GM18861 (cell line): ENCODE data around the gene PDK1.

Experiments
- ATAC-seq: cut with Tn5 transposase; IDR thresholded peaks from one replicate; pipeline ENCODE4 v1.9.1; 2021; ENCODE audit not compliant: unreplicated experiment

The PDK1 gene

GRCh38 chr2:172596776-172597175 lies 40.9 kb downstream of the PDK1 start:
- no peak for ATAC-seq

- ATAC-seq: no peak
Observed at GRCh38 chr2:172597176-172597842, 41.4 kb downstream of the PDK1 start.

- no peak for ATAC-seq
Observed at GRCh38 chr2:172599947-172600346, 44.1 kb downstream of the PDK1 start.

- ATAC-seq: no peak
Observed at GRCh38 chr2:172600557-172601008, 44.7 kb downstream of the PDK1 start.

GRCh38 chr2:172606285-172606684 lies 50.4 kb downstream of the PDK1 start:
- no peak for ATAC-seq

- ATAC-seq: no peak
Observed at GRCh38 chr2:172607379-172607928, 51.6 kb downstream of the PDK1 start.

- ATAC-seq: no peak
Observed at GRCh38 chr2:172609488-172609887, 53.6 kb downstream of the PDK1 start.

- no peak for ATAC-seq
Observed at GRCh38 chr2:172612051-172612450, 56.2 kb downstream of the PDK1 start.

- no peak for ATAC-seq
Observed at GRCh38 chr2:172613040-172613439, 57.1 kb downstream of the PDK1 start.

GRCh38 chr2:172613615-172614231 lies 57.8 kb downstream of the PDK1 start:
- ATAC-seq: no peak

GRCh38 chr2:172614932-172615331 lies 59.0 kb downstream of the PDK1 start:
- ATAC-seq: no peak

- ATAC-seq: no peak
Observed at GRCh38 chr2:172615727-172616261, 59.9 kb downstream of the PDK1 start.

- no peak for ATAC-seq
Observed at GRCh38 chr2:172617115-172617514, 61.2 kb downstream of the PDK1 start.

- ATAC-seq: no peak
Observed at GRCh38 chr2:172623249-172623965, 67.5 kb downstream of the PDK1 start.

- ATAC-seq: no peak
Observed at GRCh38 chr2:172624996-172625395, 69.1 kb downstream of the PDK1 start.

- ATAC-seq: no peak
Observed at GRCh38 chr2:172627181-172627580, 71.3 kb downstream of the PDK1 start.

- ATAC-seq: no peak
Observed at GRCh38 chr2:172628085-172628484, 72.2 kb downstream of the PDK1 start.

- ATAC-seq: no peak
Observed at GRCh38 chr2:172629586-172629985, 73.7 kb downstream of the PDK1 start.

GRCh38 chr2:172630181-172630580 lies 74.3 kb downstream of the PDK1 start:
- no peak for ATAC-seq

GRCh38 chr2:172634477-172634876 lies 78.6 kb downstream of the PDK1 start:
- ATAC-seq: no peak

- ATAC-seq: no peak
Observed at GRCh38 chr2:172635548-172635947, 79.7 kb downstream of the PDK1 start.

- ATAC-seq: no peak
Observed at GRCh38 chr2:172639256-172639655, 83.4 kb downstream of the PDK1 start.
